SK-N-SH (cell line): ENCODE results near the gene ATOSB. TPM values are rescaled to one million over a fixed set of nuclear protein-coding genes. Genes with fewer than 3 reads are reported as not detected.

Experiments used
- CTCF ChIA-PET: fragments of 300-600, 350-600 bp; formaldehyde crosslinking; extraction: SDS; loops from one replicate; lab custom pipeline; 2021; lab: Yijun Ruan, JAX
- POLR2A ChIA-PET: fragments of 350-600 bp; sonication (Branson Sonifier 250); formaldehyde crosslinking; extraction: SDS; loops from one replicate; lab custom pipeline; 2020; ENCODE audit warnings: antibody characterized with exemption, inconsistent platforms; lab: Yijun Ruan, JAX
- DNase-seq: peaks from one replicate; pipeline ENCODE4 v3.0.0; 2012
- H2AFZ ChIP-seq: fragments of 200-600 bp; sonication (generic); 2 replicates; pipeline ENCODE4 v1.8.1; 2016; ENCODE audit warnings: antibody characterized with exemption, mild to moderate bottlenecking, low read depth
- H3F3A ChIP-seq: fragments of 200-600 bp; sonication (generic); replicated peaks from 2 replicates; pipeline ENCODE3; 2016; ENCODE audit warnings: antibody characterized with exemption, mild to moderate bottlenecking; ENCODE audit not compliant: insufficient read depth
- H3K27ac ChIP-seq, 2 experiments: fragments of 200-500 bp in 1 of 2; fragments of 200-600 bp in 1 of 2; sonication (Bioruptor generic) in 1 of 2; sonication (generic), shearing (Covaris generic) in 1 of 2; 2 replicates each; pipeline versions ENCODE4 v1.5.1 to v1.6.1; 2014 to 2016; ENCODE audit warnings: low read depth in 2 of 2, inconsistent platforms in 1 of 2, low read length in 1 of 2, mild to moderate bottlenecking in 1 of 2, mixed read lengths in 1 of 2
- H3K27me3 ChIP-seq: fragments of 200-600 bp; sonication (generic), shearing (Covaris generic); 2 replicates; pipeline ENCODE4 v1.6.1; 2016; ENCODE audit warnings: mixed run types; ENCODE audit not compliant: insufficient read depth
- H3K36me3 ChIP-seq, 2 experiments: fragments of 200-500 bp in 1 of 2; fragments of 200-600 bp in 1 of 2; sonication (Bioruptor generic) in 1 of 2; sonication (generic) in 1 of 2; replicated peaks in 1 of 2; 2 replicates each; pipeline versions ENCODE3 to v1.5.1; 2014 to 2016; ENCODE audit warnings: low read length in 1 of 2, mild to moderate bottlenecking in 1 of 2; ENCODE audit not compliant: insufficient read depth in 2 of 2, control insufficient read depth in 1 of 2
- H3K4me1 ChIP-seq, 2 experiments: fragments of 200-500 bp in 1 of 2; fragments of 200-600 bp in 1 of 2; sonication (Bioruptor generic) in 1 of 2; sonication (generic), shearing (Covaris generic) in 1 of 2; 2 replicates each; pipeline versions ENCODE4 v1.5.1 to v1.6.1; 2014 to 2016; ENCODE audit warnings: low read depth in 1 of 2, low read length in 1 of 2, mixed run types in 1 of 2; ENCODE audit not compliant: insufficient read depth in 2 of 2, control insufficient read depth in 1 of 2
- H3K4me2 ChIP-seq: fragments of 200-600 bp; sonication (generic), shearing (Covaris generic); 2 replicates; pipeline ENCODE4 v1.6.1; 2017; ENCODE audit warnings: mixed run types
- H3K4me3 ChIP-seq, 2 experiments: fragments of 200-500 bp in 1 of 2; fragments of 200-600 bp in 1 of 2; sonication (Bioruptor generic) in 1 of 2; sonication (generic), shearing (Covaris generic) in 1 of 2; 2 replicates each; pipeline versions ENCODE4 v1.5.1 to v1.8.1; 2014 to 2016; ENCODE audit warnings: low read depth in 2 of 2, inconsistent platforms in 1 of 2, low read length in 1 of 2, mild to moderate bottlenecking in 1 of 2, mixed read lengths in 1 of 2, moderate library complexity in 1 of 2
- H3K79me2 ChIP-seq: fragments of 200-600 bp; sonication (generic); 2 replicates; pipeline ENCODE4 v1.8.1; 2017; ENCODE audit warnings: mild to moderate bottlenecking; ENCODE audit not compliant: insufficient read depth
- H3K9ac ChIP-seq: fragments of 200-600 bp; sonication (generic); 2 replicates; pipeline ENCODE4 v1.6.1; 2017; ENCODE audit warnings: mixed run types
- H3K9me2 ChIP-seq: fragments of 200-600 bp; sonication (generic); 2 replicates; pipeline ENCODE4 v1.6.1; 2017; ENCODE audit warnings: mixed run types
- H3K9me3 ChIP-seq: fragments of 200-600 bp; sonication (generic); 2 replicates; pipeline ENCODE4 v1.6.1; 2017; ENCODE audit warnings: mixed run types, mild to moderate bottlenecking, moderate library complexity
- H4K20me1 ChIP-seq: fragments of 200-600 bp; sonication (generic); 2 replicates; pipeline ENCODE4 v1.6.1; 2017; ENCODE audit warnings: mild to moderate bottlenecking, mixed run types; ENCODE audit not compliant: insufficient read depth
- ELF1 ChIP-seq: IDR thresholded peaks from 2 replicates; pipeline ENCODE4 v1.4.0; 2012
- EP300 ChIP-seq, 2 experiments: IDR thresholded peaks; 2 replicates each; pipeline versions ENCODE4 v1.4.0 to v1.6.1; 2012; ENCODE audit warnings: borderline replicate concordance in 1 of 2, low read depth in 1 of 2, low read length in 1 of 2
- EZH2phosphoT487 ChIP-seq: fragments of 200-600 bp; sonication (generic); IDR thresholded peaks from 2 replicates; pipeline ENCODE4 v1.6.1; 2017; ENCODE audit warnings: low read depth, mixed run types, mild to moderate bottlenecking, antibody characterized with exemption, moderate library complexity, borderline replicate concordance
- FOXJ3 ChIP-seq: sonication (generic); formaldehyde crosslinking; IDR thresholded peaks from 2 replicates; pipeline ENCODE4 v1.5.1; 2020; ENCODE audit warnings: mild to moderate bottlenecking, missing genetic modification reagents
- FOXM1 ChIP-seq: IDR thresholded peaks from 2 replicates; pipeline ENCODE4 v1.4.0; 2012; ENCODE audit warnings: low read depth, mild to moderate bottlenecking
- GABPA ChIP-seq: IDR thresholded peaks from 2 replicates; pipeline ENCODE4 v1.4.0; 2012; ENCODE audit warnings: low read depth, mild to moderate bottlenecking
- GATA2 ChIP-seq: sonication (generic); formaldehyde crosslinking; IDR thresholded peaks from 2 replicates; pipeline ENCODE4 v1.5.0; 2020; ENCODE audit warnings: mild to moderate bottlenecking, missing genetic modification reagents
- RAD21 ChIP-seq: IDR thresholded peaks from 2 replicates; pipeline ENCODE4 v1.6.1; 2012; ENCODE audit warnings: mild to moderate bottlenecking, low read length
- RFX5 ChIP-seq: IDR thresholded peaks from 2 replicates; pipeline ENCODE4 v1.6.1; 2012; ENCODE audit warnings: mild to moderate bottlenecking, improper control_type of control experiment, low read length
- RXRA ChIP-seq: IDR thresholded peaks from 2 replicates; pipeline ENCODE4 v1.4.0; 2012; ENCODE audit warnings: low read depth, mild to moderate bottlenecking, borderline replicate concordance
- SIN3A ChIP-seq: IDR thresholded peaks from 2 replicates; pipeline ENCODE4 v1.6.1; 2012; ENCODE audit warnings: low read depth, mild to moderate bottlenecking, low read length, moderate library complexity, borderline replicate concordance
- TCF12 ChIP-seq: IDR thresholded peaks from 2 replicates; pipeline ENCODE4 v1.4.0; 2012
- TEAD4 ChIP-seq: IDR thresholded peaks from 2 replicates; pipeline ENCODE4 v1.4.0; 2012; ENCODE audit warnings: mild to moderate bottlenecking, borderline replicate concordance; ENCODE audit not compliant: insufficient read depth
- YY1 ChIP-seq: IDR thresholded peaks from 2 replicates; pipeline ENCODE4 v1.4.0; 2012; ENCODE audit warnings: low read depth, mild to moderate bottlenecking
- WGBS: methylation state at CpG from one replicate; pipeline ENCODE4 v1.1.6; 2017; ENCODE audit warnings: low lambda C conversion rate; 5-methylcytosine and 5-hydroxymethylcytosine counted together
- polyA plus RNA-seq, 3 experiments: library from polyadenylated mRNA; depleted of rRNA; stranded (reverse); fragments of >200 nt; gene quantifications; 2 replicates each; pipeline ENCODE4 v1.2.3, GENCODE V29; 2012
- TF ChIP-seq, protein P1 (sequence below): IDR thresholded peaks from 2 replicates; pipeline ENCODE4 v1.6.1; 2012; ENCODE audit warnings: mild to moderate bottlenecking, low read depth, low read length, moderate library complexity
- TF ChIP-seq, protein P2 (sequence below): IDR thresholded peaks from 2 replicates; pipeline ENCODE4; 2012
- TF ChIP-seq, protein P3 (sequence below): fragments of 200-600 bp; sonication (generic); IDR thresholded peaks from 2 replicates; pipeline ENCODE4 v1.6.1; 2017; ENCODE audit warnings: antibody characterized with exemption, mild to moderate bottlenecking, moderate library complexity

The ATOSB gene
- polyA plus RNA-seq, 1 of the 3 experiments (the other 2 are of a cell fraction) = 42.6 TPM

DNA sequence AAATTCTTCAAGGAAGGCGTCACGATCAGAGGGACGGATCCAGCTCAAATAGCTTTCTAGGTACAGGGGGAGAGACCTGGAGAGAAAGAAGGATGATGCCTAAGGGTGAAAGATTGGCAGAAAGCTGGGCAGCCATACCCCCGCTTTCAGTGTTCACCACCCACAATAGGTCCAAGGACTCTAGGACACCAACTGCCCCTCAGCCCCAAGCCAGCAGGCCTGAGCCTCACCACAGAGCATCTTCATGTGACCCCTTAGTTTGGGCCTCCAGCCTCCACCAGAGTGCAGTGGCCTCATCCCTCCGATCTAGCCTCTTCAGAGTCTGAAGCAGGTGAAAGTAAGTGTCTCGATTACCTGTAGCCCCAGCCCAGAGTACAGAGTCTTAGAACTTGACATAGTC is 41.5 kb downstream of the ATOSB start (continued):
- TF ChIP-seq, protein P1, sequence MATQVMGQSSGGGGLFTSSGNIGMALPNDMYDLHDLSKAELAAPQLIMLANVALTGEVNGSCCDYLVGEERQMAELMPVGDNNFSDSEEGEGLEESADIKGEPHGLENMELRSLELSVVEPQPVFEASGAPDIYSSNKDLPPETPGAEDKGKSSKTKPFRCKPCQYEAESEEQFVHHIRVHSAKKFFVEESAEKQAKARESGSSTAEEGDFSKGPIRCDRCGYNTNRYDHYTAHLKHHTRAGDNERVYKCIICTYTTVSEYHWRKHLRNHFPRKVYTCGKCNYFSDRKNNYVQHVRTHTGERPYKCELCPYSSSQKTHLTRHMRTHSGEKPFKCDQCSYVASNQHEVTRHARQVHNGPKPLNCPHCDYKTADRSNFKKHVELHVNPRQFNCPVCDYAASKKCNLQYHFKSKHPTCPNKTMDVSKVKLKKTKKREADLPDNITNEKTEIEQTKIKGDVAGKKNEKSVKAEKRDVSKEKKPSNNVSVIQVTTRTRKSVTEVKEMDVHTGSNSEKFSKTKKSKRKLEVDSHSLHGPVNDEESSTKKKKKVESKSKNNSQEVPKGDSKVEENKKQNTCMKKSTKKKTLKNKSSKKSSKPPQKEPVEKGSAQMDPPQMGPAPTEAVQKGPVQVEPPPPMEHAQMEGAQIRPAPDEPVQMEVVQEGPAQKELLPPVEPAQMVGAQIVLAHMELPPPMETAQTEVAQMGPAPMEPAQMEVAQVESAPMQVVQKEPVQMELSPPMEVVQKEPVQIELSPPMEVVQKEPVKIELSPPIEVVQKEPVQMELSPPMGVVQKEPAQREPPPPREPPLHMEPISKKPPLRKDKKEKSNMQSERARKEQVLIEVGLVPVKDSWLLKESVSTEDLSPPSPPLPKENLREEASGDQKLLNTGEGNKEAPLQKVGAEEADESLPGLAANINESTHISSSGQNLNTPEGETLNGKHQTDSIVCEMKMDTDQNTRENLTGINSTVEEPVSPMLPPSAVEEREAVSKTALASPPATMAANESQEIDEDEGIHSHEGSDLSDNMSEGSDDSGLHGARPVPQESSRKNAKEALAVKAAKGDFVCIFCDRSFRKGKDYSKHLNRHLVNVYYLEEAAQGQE = no peak
- TF ChIP-seq TCF12 (no peak), RFX5 (no peak), TEAD4 (no peak), GATA2 (no peak), GABPA (no peak), EZH2phosphoT487 (no peak), FOXJ3 (CRISPR knock-in tag) (no peak), ELF1 (no peak)
- TF ChIP-seq, protein P2, sequence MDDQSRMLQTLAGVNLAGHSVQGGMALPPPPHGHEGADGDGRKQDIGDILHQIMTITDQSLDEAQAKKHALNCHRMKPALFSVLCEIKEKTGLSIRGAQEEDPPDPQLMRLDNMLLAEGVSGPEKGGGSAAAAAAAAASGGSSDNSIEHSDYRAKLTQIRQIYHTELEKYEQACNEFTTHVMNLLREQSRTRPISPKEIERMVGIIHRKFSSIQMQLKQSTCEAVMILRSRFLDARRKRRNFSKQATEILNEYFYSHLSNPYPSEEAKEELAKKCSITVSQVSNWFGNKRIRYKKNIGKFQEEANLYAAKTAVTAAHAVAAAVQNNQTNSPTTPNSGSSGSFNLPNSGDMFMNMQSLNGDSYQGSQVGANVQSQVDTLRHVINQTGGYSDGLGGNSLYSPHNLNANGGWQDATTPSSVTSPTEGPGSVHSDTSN = no peak

DNA sequence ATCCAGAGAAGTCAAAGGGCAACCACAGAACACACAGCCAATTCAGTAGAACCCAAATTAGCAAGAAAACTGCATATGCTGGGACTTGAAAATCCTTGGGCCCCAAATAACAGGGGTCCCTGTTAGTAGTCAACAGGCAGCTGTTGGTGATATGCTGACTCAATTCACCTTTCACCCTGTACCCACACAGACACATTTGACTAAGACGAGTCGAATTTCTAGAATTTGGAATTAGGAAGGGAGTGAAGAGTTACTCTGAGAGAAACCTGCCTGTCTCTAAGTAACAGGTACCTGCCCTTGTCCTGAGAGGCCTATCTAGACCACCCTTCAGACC is 42.4 kb downstream of the ATOSB start:
- TF ChIP-seq ELF1 (no peak), SIN3A (no peak), RXRA (no peak), TCF12 (no peak), FOXM1 (no peak), EP300 (IDR thresholded peaks at IDR 0.05; ENCODE audit: borderline replicate concordance in 1 of 2, low read depth in 1 of 2, low read length in 1 of 2) (no peak), FOXJ3 (CRISPR knock-in tag) (no peak), RAD21 (no peak), YY1 (no peak), RFX5 (no peak)
- TF ChIP-seq, protein P1 = no peak
- TF ChIP-seq, protein P3, sequence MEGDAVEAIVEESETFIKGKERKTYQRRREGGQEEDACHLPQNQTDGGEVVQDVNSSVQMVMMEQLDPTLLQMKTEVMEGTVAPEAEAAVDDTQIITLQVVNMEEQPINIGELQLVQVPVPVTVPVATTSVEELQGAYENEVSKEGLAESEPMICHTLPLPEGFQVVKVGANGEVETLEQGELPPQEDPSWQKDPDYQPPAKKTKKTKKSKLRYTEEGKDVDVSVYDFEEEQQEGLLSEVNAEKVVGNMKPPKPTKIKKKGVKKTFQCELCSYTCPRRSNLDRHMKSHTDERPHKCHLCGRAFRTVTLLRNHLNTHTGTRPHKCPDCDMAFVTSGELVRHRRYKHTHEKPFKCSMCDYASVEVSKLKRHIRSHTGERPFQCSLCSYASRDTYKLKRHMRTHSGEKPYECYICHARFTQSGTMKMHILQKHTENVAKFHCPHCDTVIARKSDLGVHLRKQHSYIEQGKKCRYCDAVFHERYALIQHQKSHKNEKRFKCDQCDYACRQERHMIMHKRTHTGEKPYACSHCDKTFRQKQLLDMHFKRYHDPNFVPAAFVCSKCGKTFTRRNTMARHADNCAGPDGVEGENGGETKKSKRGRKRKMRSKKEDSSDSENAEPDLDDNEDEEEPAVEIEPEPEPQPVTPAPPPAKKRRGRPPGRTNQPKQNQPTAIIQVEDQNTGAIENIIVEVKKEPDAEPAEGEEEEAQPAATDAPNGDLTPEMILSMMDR = no peak
- Histone ChIP-seq H3K4me1 (peaks cover 25 to 28% of the 10 kb centered on the region in 2 experiments), H4K20me1 (peaks cover 41% of the 10 kb centered on the region), H3K4me3 (no peak overlapping the region), H3K4me2 (no peak overlapping the region), H3K27me3 (no peaks in the 10 kb centered on the region), H3K79me2 (peaks cover 54% of the 10 kb centered on the region), H3K9ac (peak overlapping the region; percentile 38; the same call in 1 of the 2 replicates), H3K9me2 (no peaks in the 10 kb centered on the region), H3F3A (peaks cover 24% of the 10 kb centered on the region), H3K9me3 (no peaks in the 10 kb centered on the region), H3K36me3 (peaks cover 23 to 37% of the 10 kb centered on the region in 2 experiments), H3K27ac (peak overlapping the region; percentile 73 to 76), H2AFZ (peak overlapping the region; percentile 81)
- ChIA-PET CTCF (no interaction called here), POLR2A (no interaction called here)
- 100% methylated on average over 2 of the region's 2 CpGs for WGBS
- no peak for DNase-seq
